Measurements from ENCODE around the gene RAB7B. TPM values are rescaled to one million over a fixed set of nuclear protein-coding genes. Genes with fewer than 3 reads are reported as not detected.

The RAB7B gene
- total RNA-seq, 1 donor from 2014 or later, result 0.13 TPM

- Histone ChIP-seq H3K4me3 (ENCODE audit: low read depth, low read length) (no peak overlapping the region), H3K27me3 (ENCODE audit: control insufficient read depth, insufficient read depth, low read length) (no peaks in the 10 kb centered on the region), H3K36me3 (ENCODE audit: control insufficient read depth, insufficient read depth, low read length) (no peaks in the 10 kb centered on the region)
- no peak for DNase-seq (ENCODE audit: low read depth)
- TF ChIP-seq CTCF (IDR thresholded peaks at IDR 0.05; ENCODE audit: insufficient read depth, low read length, poor library complexity, severe bottlenecking), result no peak
These were observed 2.6 kb upstream of the RAB7B start for GRCh38 chr1:206005778-206006180.

GRCh38 chr1:206005234-206005633 lies 2.0 kb upstream of the RAB7B start:
- no peaks in the 10 kb centered on the region for H3K27me3 ChIP-seq (ENCODE audit: control insufficient read depth, insufficient read depth, low read length)
- no peak overlapping the region for H3K4me3 ChIP-seq (ENCODE audit: low read depth, low read length)
- no peak for TF ChIP-seq CTCF (IDR thresholded peaks at IDR 0.05; ENCODE audit: insufficient read depth, low read length, poor library complexity, severe bottlenecking)
- H3K36me3 ChIP-seq (ENCODE audit: control insufficient read depth, insufficient read depth, low read length), result no peaks in the 10 kb centered on the region
- no peak for DNase-seq (ENCODE audit: low read depth)

- H3K27me3 ChIP-seq (ENCODE audit: control insufficient read depth, insufficient read depth, low read length), result no peaks in the 10 kb centered on the region
- H3K36me3 ChIP-seq (ENCODE audit: control insufficient read depth, insufficient read depth, low read length), result no peaks in the 10 kb centered on the region
- H3K4me3 ChIP-seq (ENCODE audit: low read depth, low read length), result no peak overlapping the region
- no peak for DNase-seq (ENCODE audit: low read depth)
- TF ChIP-seq CTCF (IDR thresholded peaks at IDR 0.05; ENCODE audit: insufficient read depth, low read length, poor library complexity, severe bottlenecking), result no peak
These were observed 1.6 kb upstream of the RAB7B start for GRCh38 chr1:206004826-206005225.

- H3K36me3 ChIP-seq (ENCODE audit: control insufficient read depth, insufficient read depth, low read length), result no peaks in the 10 kb centered on the region
- TF ChIP-seq CTCF (IDR thresholded peaks at IDR 0.05; ENCODE audit: insufficient read depth, low read length, poor library complexity, severe bottlenecking), result no peak
- H3K27me3 ChIP-seq (ENCODE audit: control insufficient read depth, insufficient read depth, low read length), result no peaks in the 10 kb centered on the region
- no peak for DNase-seq (ENCODE audit: low read depth)
- no peak overlapping the region for H3K4me3 ChIP-seq (ENCODE audit: low read depth, low read length)
These were observed 932 bp upstream of the RAB7B start for GRCh38 chr1:206003854-206004800.

- TF ChIP-seq CTCF (IDR thresholded peaks at IDR 0.05; ENCODE audit: insufficient read depth, low read length, poor library complexity, severe bottlenecking), result no peak
- no peaks in the 10 kb centered on the region for H3K36me3 ChIP-seq (ENCODE audit: control insufficient read depth, insufficient read depth, low read length)
- H3K4me3 ChIP-seq (ENCODE audit: low read depth, low read length), result no peak overlapping the region
- H3K27me3 ChIP-seq (ENCODE audit: control insufficient read depth, insufficient read depth, low read length), result no peaks in the 10 kb centered on the region
- DNase-seq (ENCODE audit: low read depth), result no peak
These were observed 1.0 kb downstream of the RAB7B start for GRCh38 chr1:206002160-206002559.
